Activated naive CD4-positive, alpha-beta T cell treated with anti-CD3 and anti-CD28 coated beads, Interleukin-2, amount 10 ng/mL, durations not matched to agents 7 days and 5 days (primary cell): Measurements from ENCODE around the gene MED13.

ENCODE experiments used
- CTCF ChIA-PET: fragments of 350-600 bp; sonication (Branson Sonifier 250); formaldehyde crosslinking; loops from one replicate; lab custom pipeline; 2021; ENCODE audit warnings: antibody characterized with exemption; lab: Charles Lee
- DNase-seq: peaks from one replicate; pipeline ENCODE4 v3.0.0-alpha.2; 2020
- H3K27ac Mint-ChIP-seq: one replicate; pipeline ENCODE4 v1.8.0; 2021; ENCODE audit warnings: mild to moderate bottlenecking, moderate library complexity, mixed read lengths
- H3K27me3 Mint-ChIP-seq: one replicate; pipeline ENCODE4 v1.8.0; 2021; ENCODE audit warnings: mild to moderate bottlenecking, mixed read lengths
- H3K36me3 Mint-ChIP-seq: one replicate; pipeline ENCODE4 v1.8.0; 2021; ENCODE audit warnings: mixed read lengths
- H3K4me1 Mint-ChIP-seq: one replicate; pipeline ENCODE4 v1.8.0; 2021; ENCODE audit warnings: mixed read lengths
- H3K4me3 Mint-ChIP-seq: one replicate; pipeline ENCODE4 v1.8.0; 2021; ENCODE audit warnings: mild to moderate bottlenecking, moderate library complexity, mixed read lengths
- H3K9me3 Mint-ChIP-seq: one replicate; pipeline ENCODE4 v1.8.0; 2021; ENCODE audit warnings: mixed read lengths

The MED13 gene

GRCh38 chr17:61984821-61985220 is 80.3 kb downstream of the MED13 start:
- CTCF ChIA-PET, result no interaction called here
- DNase-seq, result no peak
- Mint-ChIP-seq H3K4me1 (no peaks in the 10 kb centered on the region), H3K9me3 (no peaks in the 10 kb centered on the region), H3K27me3 (no peaks in the 10 kb centered on the region), H3K4me3 (no peak overlapping the region), H3K36me3 (peaks cover 41% of the 10 kb centered on the region), H3K27ac (no peak overlapping the region)

- Mint-ChIP-seq H3K9me3 (no peaks in the 10 kb centered on the region), H3K36me3 (peaks cover 51% of the 10 kb centered on the region), H3K27me3 (no peaks in the 10 kb centered on the region), H3K4me1 (no peaks in the 10 kb centered on the region), H3K27ac (no peak overlapping the region), H3K4me3 (no peak overlapping the region)
- no peak for DNase-seq
- CTCF ChIA-PET, result no interaction called here
Measured at GRCh38 chr17:61981323-61981722, 83.8 kb downstream of the MED13 start.

DNA sequence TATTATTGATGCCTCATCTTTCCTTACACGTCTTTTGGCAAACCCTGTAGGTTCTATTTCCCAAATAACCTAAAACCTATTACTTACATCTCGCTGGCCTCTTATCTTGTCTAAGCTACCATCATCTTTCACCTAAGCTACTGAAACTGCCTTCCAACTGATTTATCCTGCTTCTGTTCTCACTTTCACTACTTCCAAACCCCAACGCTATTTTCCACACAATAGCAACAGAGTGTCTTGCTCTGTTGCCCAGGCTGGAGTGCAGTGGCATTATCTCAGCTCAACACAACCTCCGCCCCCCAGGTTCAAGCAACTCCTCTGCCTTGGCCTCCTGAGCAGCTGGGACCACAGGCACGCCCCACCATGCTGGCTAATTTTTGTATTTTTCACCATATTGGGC is 84.5 kb downstream of the MED13 start:
- Mint-ChIP-seq H3K36me3 (peaks cover 51% of the 10 kb centered on the region), H3K4me3 (no peak overlapping the region), H3K9me3 (no peaks in the 10 kb centered on the region), H3K27me3 (no peaks in the 10 kb centered on the region), H3K4me1 (no peaks in the 10 kb centered on the region), H3K27ac (no peak overlapping the region)
- CTCF ChIA-PET, result no interaction called here
- no peak for DNase-seq

- Mint-ChIP-seq H3K9me3 (no peaks in the 10 kb centered on the region), H3K4me3 (no peak overlapping the region), H3K27me3 (no peaks in the 10 kb centered on the region), H3K27ac (no peak overlapping the region), H3K4me1 (peaks cover 2% of the 10 kb centered on the region), H3K36me3 (peaks cover 34% of the 10 kb centered on the region)
- no peak for DNase-seq
- CTCF ChIA-PET, result interaction anchor here (1.1 kb wide), 1 partner anchor 135 kb away, joined by 3 read pairs; no protein-coding TSS in a partner anchor
Measured at GRCh38 chr17:61974115-61974514, 91.0 kb downstream of the MED13 start.

GRCh38 chr17:61972311-61972710 is 92.8 kb downstream of the MED13 start:
- Mint-ChIP-seq H3K27me3 (no peaks in the 10 kb centered on the region), H3K4me3 (no peak overlapping the region), H3K9me3 (no peaks in the 10 kb centered on the region), H3K27ac (no peak overlapping the region), H3K36me3 (peaks cover 28% of the 10 kb centered on the region), H3K4me1 (peaks cover 2% of the 10 kb centered on the region)
- no peak for DNase-seq
- CTCF ChIA-PET, result no interaction called here

DNA sequence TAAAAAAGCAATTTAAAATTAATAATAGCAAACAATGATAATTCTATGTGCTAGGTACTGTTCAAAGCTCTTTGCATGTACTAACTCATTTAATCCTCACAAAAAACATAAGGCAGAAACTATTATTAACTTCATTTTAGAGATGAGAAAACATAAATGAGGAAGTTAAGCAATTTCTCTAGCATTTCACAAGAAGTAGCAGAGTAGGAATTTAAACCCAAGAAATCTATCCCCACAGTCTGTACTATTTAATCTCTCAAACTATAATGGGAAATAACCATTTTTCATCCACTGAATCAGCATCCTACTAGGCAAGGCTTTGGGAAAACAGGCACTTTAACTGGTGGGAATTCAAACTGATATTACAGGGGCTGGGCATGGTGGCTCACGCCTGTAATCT is 95.0 kb downstream of the MED13 start:
- H3K9me3 Mint-ChIP-seq, result no peaks in the 10 kb centered on the region
- peak overlapping the region; percentile 14 for H3K27ac Mint-ChIP-seq
- no peaks in the 10 kb centered on the region for H3K27me3 Mint-ChIP-seq
- H3K4me3 Mint-ChIP-seq, result no peak overlapping the region
- H3K36me3 Mint-ChIP-seq, result peaks cover 30% of the 10 kb centered on the region
- no peak for DNase-seq
- H3K4me1 Mint-ChIP-seq, result peaks cover 2% of the 10 kb centered on the region
- CTCF ChIA-PET, result no interaction called here

DNA sequence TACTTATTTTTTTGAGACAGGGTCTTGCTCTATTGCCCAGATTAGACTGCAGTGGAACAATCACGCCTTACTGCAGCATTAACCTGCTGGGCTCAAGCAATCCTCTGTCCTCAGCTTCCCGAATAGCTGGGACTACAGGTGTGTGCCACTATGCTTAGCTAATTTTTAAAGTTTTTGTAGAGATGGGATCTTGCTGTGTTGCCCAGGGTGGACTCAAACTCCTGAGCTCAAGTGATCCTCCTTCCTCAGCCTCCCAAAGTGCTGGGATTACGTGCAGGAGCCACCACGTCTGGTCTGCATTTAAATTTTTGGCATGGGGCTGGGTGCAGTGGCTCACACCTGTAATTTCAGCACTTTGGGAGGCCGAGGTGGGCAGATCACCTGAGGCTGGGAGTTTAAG is 96.3 kb downstream of the MED13 start:
- H3K9me3 Mint-ChIP-seq, result no peaks in the 10 kb centered on the region
- H3K27me3 Mint-ChIP-seq, result no peaks in the 10 kb centered on the region
- no peak overlapping the region for H3K27ac Mint-ChIP-seq
- H3K36me3 Mint-ChIP-seq, result peaks cover 24% of the 10 kb centered on the region
- no peak for DNase-seq
- no peaks in the 10 kb centered on the region for H3K4me1 Mint-ChIP-seq
- no peak overlapping the region for H3K4me3 Mint-ChIP-seq
- CTCF ChIA-PET, result no interaction called here

DNA sequence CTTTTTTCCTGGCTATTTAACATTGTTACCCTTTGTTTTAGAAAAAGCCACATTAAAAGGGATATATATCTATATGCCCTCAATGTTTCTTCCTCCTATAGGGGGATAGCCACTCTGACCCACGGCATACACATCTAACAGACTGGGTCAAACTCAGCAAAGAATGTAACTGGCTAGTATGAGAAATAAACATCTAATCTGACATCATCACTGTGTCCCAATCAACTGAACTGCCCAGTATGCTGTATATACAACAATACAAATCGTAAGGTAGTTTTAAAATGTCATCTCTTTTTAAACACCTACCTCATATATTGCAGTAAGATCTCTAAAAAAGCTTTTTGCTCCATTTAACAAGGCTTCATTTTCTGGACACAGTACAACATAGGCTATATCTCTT is 97.3 kb downstream of the MED13 start:
- H3K9me3 Mint-ChIP-seq, result no peaks in the 10 kb centered on the region
- DNase-seq, result no peak
- no peaks in the 10 kb centered on the region for H3K27me3 Mint-ChIP-seq
- peaks cover 28% of the 10 kb centered on the region for H3K36me3 Mint-ChIP-seq
- CTCF ChIA-PET, result no interaction called here
- no peak overlapping the region for H3K4me3 Mint-ChIP-seq
- no peak overlapping the region for H3K27ac Mint-ChIP-seq
- no peaks in the 10 kb centered on the region for H3K4me1 Mint-ChIP-seq

GRCh38 chr17:61966191-61966590 is 98.9 kb downstream of the MED13 start:
- H3K9me3 Mint-ChIP-seq, result no peaks in the 10 kb centered on the region
- no peaks in the 10 kb centered on the region for H3K27me3 Mint-ChIP-seq
- CTCF ChIA-PET, result no interaction called here

DNA sequence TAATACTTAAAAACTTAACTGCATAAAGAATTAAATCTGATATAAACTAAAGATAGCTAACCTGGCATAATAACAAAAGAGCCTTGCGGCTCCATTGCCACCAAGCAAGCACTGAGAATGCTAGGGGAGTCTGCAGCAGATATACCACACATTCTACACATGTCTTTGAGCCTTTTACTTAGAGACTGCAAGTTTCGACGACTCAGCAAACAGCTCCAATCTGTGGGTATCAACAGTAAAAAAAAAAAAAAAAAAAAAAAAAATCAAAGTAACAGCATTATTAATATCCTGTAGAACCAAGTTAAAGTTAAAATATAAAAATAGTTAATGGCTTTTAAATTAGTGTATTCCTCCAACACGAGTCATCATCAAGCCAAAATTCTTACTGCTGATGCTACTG is 109.5 kb downstream of the MED13 start:
- CTCF ChIA-PET, result no interaction called here
- Mint-ChIP-seq H3K27ac (no peak overlapping the region), H3K36me3 (peaks cover 25% of the 10 kb centered on the region), H3K9me3 (no peaks in the 10 kb centered on the region), H3K4me3 (no peak overlapping the region), H3K27me3 (no peaks in the 10 kb centered on the region), H3K4me1 (no peaks in the 10 kb centered on the region)
- DNase-seq, result no peak

More at GRCh38 chr17:61966191-61966590, 98.9 kb downstream of the MED13 start:
- peaks cover 31% of the 10 kb centered on the region for H3K36me3 Mint-ChIP-seq
- no peaks in the 10 kb centered on the region for H3K4me1 Mint-ChIP-seq
- H3K4me3 Mint-ChIP-seq, result no peak overlapping the region
- DNase-seq, result no peak
- H3K27ac Mint-ChIP-seq, result no peak overlapping the region

GRCh38 chr17:61947367-61948078 is 117.6 kb downstream of the MED13 start:
- no peak for DNase-seq
- Mint-ChIP-seq H3K27me3 (no peaks in the 10 kb centered on the region), H3K9me3 (no peaks in the 10 kb centered on the region), H3K4me3 (no peak overlapping the region), H3K36me3 (peaks cover 24% of the 10 kb centered on the region), H3K27ac (no peak overlapping the region), H3K4me1 (no peaks in the 10 kb centered on the region)
- CTCF ChIA-PET, result no interaction called here

GRCh38 chr17:61946359-61946758 is 118.7 kb downstream of the MED13 start:
- no peak overlapping the region for H3K4me3 Mint-ChIP-seq
- no peaks in the 10 kb centered on the region for H3K4me1 Mint-ChIP-seq
- peaks cover 23% of the 10 kb centered on the region for H3K36me3 Mint-ChIP-seq
- DNase-seq, result no peak
- no peak overlapping the region for H3K27ac Mint-ChIP-seq
- no peaks in the 10 kb centered on the region for H3K9me3 Mint-ChIP-seq
- no peaks in the 10 kb centered on the region for H3K27me3 Mint-ChIP-seq
- CTCF ChIA-PET, result no interaction called here

DNA sequence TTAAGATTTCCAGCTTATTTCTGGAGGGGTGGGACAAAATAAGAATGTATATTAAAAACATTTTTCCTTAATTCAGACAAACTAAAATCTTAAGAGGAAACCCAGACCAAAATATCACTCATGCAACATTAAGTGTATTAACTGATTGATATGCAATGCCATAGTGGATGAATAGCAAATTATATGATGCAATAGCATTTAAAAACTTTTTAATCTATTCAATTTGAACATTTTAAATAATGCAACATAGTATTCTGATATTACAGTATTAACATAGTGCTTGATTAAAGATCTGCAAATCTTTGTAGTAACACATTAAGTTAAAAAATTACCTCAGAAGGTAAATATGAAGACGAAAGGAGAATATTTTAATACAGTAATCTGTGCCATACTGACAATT is 122.0 kb downstream of the MED13 start:
- CTCF ChIA-PET, result no interaction called here
- peaks cover 14% of the 10 kb centered on the region for H3K36me3 Mint-ChIP-seq
- no peaks in the 10 kb centered on the region for H3K9me3 Mint-ChIP-seq
- DNase-seq, result no peak
- no peaks in the 10 kb centered on the region for H3K27me3 Mint-ChIP-seq
- H3K4me1 Mint-ChIP-seq, result no peaks in the 10 kb centered on the region
- H3K4me3 Mint-ChIP-seq, result no peak overlapping the region
- H3K27ac Mint-ChIP-seq, result no peak overlapping the region

DNA sequence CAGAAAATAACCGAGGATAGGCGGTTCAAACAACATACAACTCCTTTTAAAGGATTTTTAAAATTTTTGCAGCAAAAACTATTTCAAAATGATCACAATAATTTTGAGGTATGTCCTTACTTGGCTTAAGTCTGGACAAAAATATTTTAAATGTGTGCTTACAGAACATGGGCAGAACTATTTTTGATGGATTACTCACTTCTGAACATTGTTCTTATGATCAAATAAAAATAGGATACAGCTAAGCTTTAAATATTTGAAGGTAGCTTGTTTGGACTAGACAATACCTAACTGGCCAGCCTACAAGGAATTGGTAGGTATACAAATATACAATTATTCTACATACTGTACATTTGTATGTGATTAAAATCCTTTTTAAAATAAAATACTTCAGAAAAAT is 123.0 kb downstream of the MED13 start:
- Mint-ChIP-seq H3K9me3 (no peaks in the 10 kb centered on the region), H3K4me1 (no peaks in the 10 kb centered on the region), H3K4me3 (no peak overlapping the region), H3K36me3 (peaks cover 14% of the 10 kb centered on the region), H3K27ac (no peak overlapping the region), H3K27me3 (no peaks in the 10 kb centered on the region)
- CTCF ChIA-PET, result interaction anchor here (0.6 kb wide), 1 partner anchor 124 kb away, joined by 3 read pairs; no protein-coding TSS in a partner anchor
- DNase-seq, result no peak

DNA sequence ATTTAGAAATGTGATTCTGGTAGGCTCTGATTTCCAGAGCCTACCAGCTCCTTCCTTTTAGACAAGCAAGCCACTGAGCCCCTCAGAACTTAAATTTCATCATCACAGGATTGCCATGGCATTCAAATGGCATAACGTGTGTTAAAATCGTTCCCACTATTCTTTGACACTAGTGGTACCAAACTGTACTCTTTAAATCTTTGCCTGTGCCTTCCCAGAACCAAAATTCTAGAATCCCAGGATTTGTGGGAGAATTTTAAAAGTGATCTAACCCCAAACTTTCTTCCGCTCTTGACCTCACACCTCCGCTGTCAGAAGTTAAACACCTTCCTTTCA is 137.0 kb downstream of the MED13 start:
- H3K36me3 Mint-ChIP-seq, result peaks cover 7% of the 10 kb centered on the region
- peaks cover 8% of the 10 kb centered on the region for H3K27me3 Mint-ChIP-seq
- peak overlapping the region; percentile 91 for H3K4me3 Mint-ChIP-seq
- H3K27ac Mint-ChIP-seq, result peak overlapping the region; percentile 93
- CTCF ChIA-PET, result no interaction called here
- DNase-seq, result no peak
- H3K4me1 Mint-ChIP-seq, result peaks cover 26% of the 10 kb centered on the region
- no peaks in the 10 kb centered on the region for H3K9me3 Mint-ChIP-seq
